Gastrocnemius medialis (tissue), 4 donors: ENCODE results near the gene CCNQ.

Experiments
- CTCF ChIP-seq, 5 experiments: fragments of 450-650 bp in 3 of 5; fragments of 200-600 bp in 2 of 5; sonication (generic) in 2 of 5; IDR thresholded peaks in 4 of 5; conservative IDR thresholded peaks in 1 of 5; 1 replicate in 4 of 5; 2 replicates in 1 of 5; pipeline ENCODE4 v1.5.1; 2016 to 2019; ENCODE audit warnings: antibody characterized with exemption in 5 of 5, mild to moderate bottlenecking in 3 of 5, moderate library complexity in 3 of 5
- POLR2A ChIP-seq, 2 donors: fragments of 450-650 bp; IDR thresholded peaks; one replicate each; pipeline ENCODE4 v1.6.1; 2017; ENCODE audit warnings: antibody characterized with exemption in 2 of 2, mild to moderate bottlenecking in 2 of 2, moderate library complexity in 2 of 2

- TF ChIP-seq CTCF (IDR thresholded peaks at IDR 0.05 in 4 of 5, conservative IDR thresholded peaks at IDR 0.05 in 1 of 5) (no peak), POLR2A (IDR thresholded peaks at IDR 0.05) (no peak)
These were observed 42.0 kb upstream of the CCNQ start for GRCh38 chrX:153640736-153641575.
